Measurements from ENCODE around the gene PYROXD2.
"Not testable (repeated sequence)": the region's sequence is repeated elsewhere in the genome, so short reads cannot be mapped to it uniquely, and the experiment has no call there.

Gene PYROXD2

DNA sequence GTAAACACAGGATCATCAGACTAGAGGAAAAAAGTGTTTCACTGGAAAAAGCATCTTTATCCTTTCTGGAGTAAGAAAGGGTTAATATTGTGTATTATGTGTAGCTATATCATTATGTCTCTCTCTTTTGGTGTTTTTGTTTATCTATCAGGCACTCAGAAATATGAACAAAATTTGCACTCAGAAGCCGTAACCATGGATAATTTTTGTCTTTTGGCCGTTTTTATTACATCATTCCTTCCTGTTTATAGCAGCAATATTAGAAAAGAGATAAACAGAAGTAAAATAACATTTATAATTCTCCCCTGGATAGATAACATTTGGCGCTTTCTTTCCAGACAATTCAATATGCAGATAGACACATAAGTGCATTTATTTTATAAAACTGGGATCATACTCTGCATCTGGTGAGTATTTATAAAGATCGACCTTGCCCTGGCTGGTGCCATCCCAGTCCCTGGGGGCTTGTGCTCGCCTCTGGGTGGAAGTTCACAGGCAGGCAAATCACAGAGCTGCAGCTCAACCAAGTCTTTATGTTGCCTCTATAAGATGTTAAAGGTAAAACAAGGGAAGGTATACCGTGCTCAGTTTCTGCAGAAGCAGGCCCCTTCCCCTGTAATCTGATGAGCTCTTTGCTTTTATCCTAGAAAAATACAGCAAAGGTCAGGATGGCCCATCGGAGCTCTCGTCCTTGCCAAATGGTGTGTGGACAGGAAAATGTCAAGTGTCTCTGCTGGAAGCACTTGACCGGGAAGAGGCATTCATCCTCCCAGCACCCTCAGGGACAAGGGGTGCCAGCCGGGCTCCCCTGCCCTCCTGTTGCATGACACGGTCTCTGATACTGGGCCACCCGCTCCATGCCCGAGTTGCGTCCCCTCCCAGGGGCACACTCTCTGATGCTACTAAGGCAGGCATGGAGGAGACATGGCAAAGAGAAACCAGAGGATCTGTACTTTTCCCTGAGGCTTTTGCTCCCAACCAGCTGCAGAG lies 43.9 kb downstream of the PYROXD2 start:
- in situ Hi-C loops (cut with HindIII; ENCODE audit: low sequenced_read_pairs), result no loop called here

DNA sequence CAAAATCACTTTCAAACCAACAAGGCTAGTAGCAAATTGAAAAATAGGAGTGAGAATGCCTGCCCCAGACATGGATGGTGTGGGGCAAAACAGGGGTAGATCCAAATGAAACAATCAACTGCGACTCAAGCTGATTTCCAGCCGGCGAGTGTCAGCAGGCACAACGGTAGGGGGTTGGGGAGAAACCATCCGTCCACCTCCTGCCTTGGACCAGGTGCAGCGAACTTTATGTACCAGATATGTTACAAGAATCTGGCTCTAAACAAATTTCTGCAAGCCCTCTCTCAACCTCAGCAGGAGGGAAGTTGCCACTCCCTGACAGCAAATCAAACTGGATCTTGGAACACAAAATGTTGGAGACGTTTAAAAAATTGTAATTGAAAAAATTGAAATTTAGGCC lies 45.2 kb downstream of the PYROXD2 start:
- in situ Hi-C loops (cut with HindIII; ENCODE audit: low sequenced_read_pairs), result no loop called here

DNA sequence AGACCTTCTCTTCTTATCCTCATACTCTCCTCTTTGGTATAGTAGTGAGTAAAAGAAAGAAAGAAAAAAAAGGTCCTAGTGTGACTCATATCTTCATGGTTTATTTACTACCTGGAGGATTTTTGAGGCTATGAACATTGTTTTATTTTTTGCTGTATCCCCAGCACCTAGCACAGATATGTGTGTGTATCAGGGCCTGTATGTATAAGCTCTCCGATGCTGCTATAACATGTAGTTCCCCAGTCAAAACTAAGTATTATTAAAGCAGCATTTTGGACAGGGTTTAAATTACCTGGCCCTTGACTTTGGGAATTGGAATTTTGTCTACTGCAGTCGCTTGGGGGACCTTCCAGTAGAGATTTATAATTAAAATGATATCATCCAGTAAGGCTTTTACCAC lies 46.3 kb downstream of the PYROXD2 start:
- in situ Hi-C loops (cut with HindIII; ENCODE audit: low sequenced_read_pairs), result no loop called here

DNA sequence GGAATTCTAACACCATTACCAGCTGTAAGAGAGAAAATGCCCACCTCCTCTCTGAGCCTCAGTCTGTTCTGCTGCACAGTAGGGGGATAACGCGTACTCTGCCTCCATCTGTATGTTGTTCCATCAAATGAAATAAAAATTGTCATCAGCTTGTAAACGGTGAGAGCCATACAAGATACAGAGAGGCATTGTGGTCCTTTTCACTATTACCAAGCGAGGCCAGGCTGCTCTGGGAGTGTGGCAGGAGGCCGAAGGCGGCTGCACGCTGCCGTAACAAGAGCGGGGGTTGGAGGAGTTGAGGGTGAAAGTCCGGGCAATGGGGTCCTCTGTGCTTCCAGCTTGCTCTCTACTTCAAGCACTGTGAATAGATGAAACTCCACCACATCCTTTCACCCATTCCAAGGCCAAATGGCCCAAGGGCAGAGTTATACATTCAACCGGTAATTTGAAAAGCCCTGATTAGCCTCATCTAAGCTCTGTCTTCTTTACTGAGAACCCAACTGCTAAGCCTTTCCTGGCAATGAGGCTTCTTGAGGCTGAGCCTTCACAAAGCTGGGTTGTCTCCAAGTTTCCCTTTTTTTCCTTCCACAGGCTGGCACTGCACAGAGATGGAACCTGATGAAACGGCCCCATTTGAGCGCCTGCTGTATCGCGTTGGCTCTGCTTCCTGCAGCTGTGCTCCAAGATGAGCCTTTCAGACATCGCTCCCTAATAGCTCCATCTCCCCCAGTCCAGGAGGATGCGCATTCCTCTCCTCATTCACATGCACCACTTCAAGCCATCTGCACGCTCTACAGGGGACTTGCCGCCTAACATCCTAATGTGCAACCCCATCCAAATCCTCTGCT lies 47.2 kb downstream of the PYROXD2 start:
- in situ Hi-C loops (cut with HindIII; ENCODE audit: low sequenced_read_pairs), result no loop called here

DNA sequence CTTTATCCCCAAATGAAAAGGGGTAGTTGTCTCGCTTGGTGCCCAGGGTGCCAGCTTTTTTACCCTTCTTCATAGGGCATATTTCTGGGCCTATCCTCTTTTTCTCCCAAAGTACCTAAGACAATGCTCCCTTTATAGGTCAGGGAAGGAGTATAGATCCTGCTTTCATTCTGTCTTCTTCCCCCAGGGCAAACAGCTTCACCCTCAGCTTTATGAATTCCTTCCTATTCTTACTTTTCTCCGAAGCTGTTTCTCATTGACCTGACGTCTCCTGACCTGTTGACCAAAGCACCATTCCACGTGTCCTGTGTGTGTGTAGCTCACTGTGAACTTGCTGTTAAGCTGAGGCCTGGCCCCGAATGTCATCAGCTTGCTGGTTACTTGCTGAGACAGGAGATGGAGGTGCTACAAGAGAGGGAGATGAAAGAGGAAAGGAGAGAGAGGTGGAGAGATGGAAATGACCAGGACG lies 48.9 kb downstream of the PYROXD2 start:
- in situ Hi-C loops (cut with HindIII; ENCODE audit: low sequenced_read_pairs), result no loop called here

DNA sequence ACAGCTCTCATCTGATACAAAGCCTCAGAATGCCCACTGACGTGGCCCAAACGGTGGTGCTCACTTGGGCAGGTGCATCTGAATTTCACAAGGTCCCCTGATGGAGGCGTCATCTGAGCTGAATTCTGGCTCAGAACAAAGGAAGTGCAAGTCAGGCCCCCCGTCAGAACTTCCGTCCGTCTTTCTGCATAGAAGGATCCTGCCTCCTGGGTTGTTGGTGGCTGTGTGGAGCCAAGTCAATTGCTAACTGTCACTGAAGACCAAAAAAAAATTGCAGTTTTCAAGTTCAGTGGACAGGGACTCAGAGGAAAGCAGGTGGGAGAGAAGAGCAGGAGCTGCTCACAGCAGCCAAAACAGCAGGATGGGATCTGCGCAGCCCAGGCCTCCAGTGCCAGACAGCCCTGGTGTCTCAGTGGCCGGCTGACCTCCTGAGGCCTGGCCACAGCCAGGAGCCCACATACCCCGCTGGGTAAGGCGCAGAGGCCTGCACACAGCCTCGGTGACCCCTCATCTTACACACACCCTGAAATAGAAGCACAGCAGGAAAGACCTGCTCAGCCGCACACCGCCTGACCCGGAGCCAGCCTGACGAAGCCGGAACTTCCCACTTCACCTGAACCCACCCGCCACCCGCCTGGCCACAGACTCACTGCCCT lies 49.4 kb downstream of the PYROXD2 start:
- in situ Hi-C loops (cut with HindIII; ENCODE audit: low sequenced_read_pairs), result no loop called here

DNA sequence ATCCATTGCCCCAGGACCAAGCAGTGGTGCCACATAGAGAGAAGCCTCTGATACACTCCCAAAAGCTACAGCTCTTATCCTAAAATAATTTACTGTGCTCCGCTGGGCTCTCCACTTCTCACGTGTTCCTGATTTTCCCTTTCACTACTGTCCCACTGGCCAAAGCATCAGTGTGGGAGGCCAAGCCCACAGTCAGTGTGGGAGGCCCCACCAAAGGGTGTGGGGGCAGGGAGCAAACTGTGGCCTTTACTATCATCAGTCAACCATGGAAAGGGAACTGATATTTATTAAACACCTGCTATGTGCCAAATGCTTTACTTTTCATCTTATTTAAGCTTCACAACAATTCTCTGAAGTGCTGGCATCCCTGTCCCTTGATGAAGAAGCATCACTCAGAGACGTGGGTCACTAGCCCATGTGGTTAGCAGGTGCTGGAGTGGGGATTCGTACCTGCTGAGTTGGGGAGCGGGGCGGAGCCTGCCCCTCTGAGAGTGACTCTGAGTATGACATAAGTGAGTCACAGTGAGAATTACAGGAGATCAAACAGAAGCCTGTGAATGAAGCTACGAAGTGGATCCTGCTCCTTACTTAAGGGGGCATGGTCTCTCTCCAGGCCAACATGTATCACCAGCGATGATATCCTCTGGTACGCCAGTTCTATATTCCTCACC lies 50.4 kb downstream of the PYROXD2 start:
- in situ Hi-C loops (cut with HindIII; ENCODE audit: low sequenced_read_pairs), result no loop called here

DNA sequence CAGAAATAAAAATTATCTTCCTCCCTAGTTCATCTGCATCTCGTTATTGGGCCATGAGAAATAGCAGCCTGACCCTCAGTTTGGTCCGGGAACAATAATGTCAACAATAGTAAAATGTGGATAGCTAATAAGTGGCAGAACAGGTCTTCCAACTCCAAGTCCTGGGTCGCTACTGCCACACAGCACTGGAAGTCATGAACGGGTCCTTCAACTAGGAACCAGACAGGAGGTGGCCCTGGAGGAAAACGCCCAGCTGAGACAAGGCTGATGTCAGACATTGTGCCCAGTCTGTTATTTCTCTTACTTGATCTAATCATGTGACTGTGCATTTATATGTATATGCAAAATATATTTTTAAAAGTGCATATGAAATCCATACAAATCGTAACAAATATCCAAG lies 51.8 kb downstream of the PYROXD2 start:
- in situ Hi-C loops (cut with HindIII; ENCODE audit: low sequenced_read_pairs), result no loop called here

DNA sequence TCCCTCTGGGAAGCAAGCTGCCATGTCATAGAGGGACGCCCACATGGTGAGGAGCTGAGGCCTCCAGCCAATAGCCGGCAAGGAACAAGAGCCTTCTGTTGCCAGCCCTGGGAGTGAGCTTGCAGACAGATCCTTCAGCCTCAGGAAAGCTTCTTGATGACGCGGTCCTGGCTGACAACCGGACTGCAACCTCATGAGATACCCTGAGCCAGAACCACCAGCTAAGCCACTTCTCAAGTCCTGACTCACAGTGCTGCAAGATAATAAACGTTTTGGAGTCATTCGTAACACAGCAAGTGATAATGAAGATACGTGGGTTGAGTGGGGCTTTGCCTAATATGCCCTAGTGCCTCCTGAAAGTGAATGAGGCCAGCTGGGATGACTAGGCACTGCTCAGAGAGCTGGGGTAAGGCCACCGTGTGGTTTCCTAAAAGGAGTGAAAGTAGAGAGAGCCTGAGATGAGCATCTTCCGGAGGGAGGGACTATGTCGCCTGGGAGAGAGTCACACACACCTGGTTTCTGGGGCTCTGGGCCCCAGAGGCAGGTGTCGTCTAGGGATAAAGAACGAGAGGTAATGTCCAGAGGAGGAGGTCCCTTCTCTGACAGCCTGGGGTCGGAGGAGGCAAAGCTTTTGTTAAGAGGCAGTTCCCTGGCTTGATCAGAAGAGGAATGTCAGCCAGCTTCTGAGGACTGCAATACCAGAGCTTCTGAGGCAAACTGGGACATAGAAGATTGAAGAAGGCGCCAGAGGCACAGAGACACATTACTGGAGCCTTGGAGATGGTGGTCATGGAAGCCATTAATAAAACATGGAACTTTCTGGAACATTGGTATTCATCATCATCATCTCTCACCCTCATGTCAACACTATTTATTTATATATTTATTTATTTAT lies 53.6 kb downstream of the PYROXD2 start:
- in situ Hi-C loops (cut with HindIII; ENCODE audit: low sequenced_read_pairs), result no loop called here

DNA sequence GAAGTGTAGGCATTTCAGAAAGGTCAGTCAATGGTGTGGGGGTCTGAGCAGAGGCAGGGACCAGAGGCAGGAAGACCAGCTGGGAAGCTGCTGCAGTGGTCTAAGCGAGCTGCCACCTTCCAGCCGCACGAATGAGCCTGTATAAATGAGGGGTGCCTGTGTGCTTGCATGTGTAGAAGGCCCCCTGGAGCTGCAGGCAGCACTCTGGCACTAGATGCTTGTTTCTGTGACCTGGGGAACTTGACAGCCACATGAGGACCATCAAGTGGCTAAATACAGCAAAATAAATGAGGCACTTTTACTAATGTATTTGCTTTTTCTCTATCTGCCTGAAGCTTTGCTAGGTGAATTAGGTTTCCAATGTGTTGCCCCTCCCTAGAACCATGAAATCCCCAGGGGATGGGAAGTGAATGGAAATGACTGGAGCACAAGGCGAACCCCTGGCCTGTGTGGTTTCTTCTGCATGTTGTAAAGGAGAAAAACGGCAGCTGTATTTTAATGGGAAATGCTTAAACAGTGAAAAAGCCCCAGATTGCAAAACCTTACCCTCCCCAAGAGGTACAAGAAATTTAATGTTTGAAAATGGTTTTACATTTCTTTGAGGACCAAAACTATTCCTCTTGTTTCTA lies 57.7 kb downstream of the PYROXD2 start:
- in situ Hi-C loops (cut with HindIII; ENCODE audit: low sequenced_read_pairs), result no loop called here

DNA sequence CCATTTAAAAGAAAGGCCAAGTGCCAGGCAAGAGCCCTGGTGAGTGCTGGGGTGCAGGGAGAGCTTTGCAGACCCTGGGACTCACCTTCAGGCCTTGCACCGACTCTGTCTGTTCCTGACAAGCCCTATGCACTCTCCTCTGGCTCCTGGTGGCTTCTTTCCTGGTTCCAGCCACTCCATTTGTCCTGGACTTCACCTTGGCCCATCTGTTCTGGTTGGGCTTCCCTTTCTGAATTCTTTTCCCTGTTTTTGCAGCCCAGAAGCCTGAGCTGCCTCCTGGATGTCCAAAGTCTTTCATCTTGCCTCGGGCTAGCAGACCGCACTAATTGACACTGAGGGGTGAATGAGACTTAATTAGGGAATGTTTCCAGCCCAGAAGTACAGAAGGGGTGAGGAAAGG lies 60.5 kb downstream of the PYROXD2 start:
- in situ Hi-C loops (cut with HindIII; ENCODE audit: low sequenced_read_pairs), result no loop called here

DNA sequence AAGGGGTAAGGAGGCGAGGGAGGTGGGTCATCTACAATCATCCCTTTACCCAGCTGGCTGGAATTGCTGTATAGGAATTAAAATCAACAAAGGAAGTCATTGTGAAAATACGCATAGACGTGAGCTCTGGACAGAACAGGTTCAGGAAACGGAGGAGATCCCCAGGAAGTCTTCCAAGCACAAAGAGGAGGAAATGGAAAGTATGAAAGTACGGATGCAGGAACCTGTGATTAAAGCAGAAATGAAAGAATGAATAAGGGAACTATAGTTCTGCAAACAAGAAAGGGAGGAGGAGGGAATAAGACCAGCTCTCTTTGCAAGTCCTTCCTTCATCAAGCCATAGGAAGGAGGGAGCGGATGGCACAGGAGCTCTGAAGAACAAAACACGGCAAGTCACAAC lies 61.8 kb downstream of the PYROXD2 start:
- in situ Hi-C loops (cut with HindIII; ENCODE audit: low sequenced_read_pairs), result no loop called here

DNA sequence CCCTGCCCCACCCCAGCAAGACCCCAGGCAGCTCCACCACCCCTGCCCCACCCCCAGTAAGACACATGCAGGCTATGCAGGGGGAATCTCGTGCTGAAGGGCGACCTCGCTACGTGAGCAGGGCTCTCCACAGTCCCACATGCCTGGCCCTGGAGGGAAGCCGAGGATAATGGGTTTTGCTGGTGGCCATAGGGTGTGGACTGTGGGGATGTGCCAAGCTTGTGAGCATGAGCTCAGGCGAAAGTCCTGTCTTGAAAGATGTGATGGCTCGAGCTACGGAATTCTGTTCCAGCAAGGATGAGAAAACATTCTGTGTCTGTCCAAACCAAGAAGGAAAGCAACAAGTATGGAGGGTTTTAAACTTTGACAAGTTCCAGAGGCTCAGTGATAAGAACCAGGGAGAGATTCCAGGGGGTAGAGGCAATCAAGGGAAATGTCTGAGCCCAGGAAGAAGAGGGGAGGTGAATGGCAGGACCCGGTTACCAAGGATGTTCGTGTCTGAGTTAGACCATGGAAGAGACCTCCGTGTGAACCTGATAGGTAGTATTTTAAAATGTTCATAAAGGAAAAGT lies 63.1 kb downstream of the PYROXD2 start:
- in situ Hi-C loops (cut with HindIII; ENCODE audit: low sequenced_read_pairs), result no loop called here

DNA sequence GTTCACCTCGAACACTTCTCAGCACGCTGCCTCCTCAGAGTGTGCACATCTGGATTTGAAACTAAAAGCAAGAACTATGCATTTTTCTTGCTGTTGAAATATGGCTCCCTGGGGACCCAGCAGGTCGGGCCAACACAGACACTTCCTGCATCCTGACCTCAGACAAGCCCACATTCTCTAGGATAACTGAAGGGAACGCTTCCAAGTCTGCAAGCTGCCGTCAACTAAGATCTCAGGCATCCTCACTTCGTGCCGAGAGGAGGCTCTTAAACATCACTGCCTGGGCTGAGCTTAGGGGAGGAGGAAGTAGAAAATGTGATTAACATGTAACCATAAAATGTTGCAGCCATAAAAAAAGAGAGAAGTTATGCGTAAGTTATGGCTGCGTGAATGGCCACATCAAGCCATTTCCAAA lies 65.5 kb downstream of the PYROXD2 start:
- in situ Hi-C loops (cut with HindIII; ENCODE audit: low sequenced_read_pairs), result no loop called here

DNA sequence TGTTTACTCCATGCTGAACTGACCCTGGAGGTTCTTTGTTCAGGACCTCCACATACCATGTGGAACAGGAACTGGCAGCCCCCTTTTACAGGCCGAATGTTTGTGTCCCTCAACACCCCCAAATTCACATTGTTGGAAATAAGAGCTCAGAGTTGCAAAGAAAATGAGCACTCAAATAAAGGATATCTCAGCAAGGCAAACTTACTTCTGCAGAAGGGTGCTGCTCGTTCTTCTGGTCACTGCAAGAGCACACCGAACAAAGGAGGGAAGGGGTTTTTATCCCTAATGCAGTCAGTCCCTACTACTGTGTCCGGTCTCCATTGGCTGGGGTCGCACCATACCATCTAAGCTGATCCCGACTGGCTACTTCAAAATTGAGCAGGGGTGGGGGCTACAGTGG lies 68.1 kb downstream of the PYROXD2 start:
- in situ Hi-C loops (cut with HindIII; ENCODE audit: low sequenced_read_pairs), result no loop called here

DNA sequence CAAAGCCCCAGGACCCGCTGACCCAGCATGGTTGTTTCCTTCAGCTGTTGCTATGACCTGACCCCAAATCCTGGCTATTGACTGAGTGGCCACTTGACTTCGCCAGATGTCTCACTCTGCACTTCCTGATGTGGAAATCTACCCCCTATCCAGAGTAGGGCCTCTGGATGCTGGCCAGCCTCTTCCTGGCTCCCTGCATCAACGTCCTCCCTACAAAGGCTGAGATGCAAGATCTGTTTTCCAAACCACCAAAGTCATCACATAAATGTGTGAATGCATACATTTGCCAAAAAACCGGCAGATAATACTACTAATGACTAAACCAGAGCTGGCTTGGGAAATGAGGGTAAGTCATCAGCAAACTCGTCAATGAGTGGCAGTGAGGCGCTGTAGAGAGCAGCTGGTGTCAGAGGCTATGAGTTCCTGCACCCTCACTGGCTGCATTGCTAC lies 70.4 kb downstream of the PYROXD2 start:
- in situ Hi-C loops (cut with HindIII; ENCODE audit: low sequenced_read_pairs), result no loop called here

DNA sequence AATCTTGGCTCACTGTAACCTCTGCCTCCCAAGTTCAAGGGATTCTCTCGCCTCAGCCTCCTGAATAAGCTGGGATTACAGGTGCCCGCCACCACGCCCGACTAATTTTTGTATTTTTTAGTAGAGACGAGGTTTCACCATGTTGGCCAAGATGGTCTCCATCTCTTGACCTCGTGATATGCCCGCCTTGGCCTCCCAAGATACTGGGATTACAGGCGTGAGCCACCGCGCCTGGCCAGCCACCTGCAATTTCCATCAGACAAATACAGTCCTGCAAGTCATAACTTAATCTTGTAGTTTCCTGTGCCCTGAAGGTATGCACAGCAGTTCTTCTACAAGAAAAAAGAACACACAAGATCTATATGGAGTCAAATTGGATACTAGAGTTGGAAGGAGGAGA lies 73.3 kb downstream of the PYROXD2 start:
- in situ Hi-C loops (cut with HindIII; ENCODE audit: low sequenced_read_pairs), result not testable (repeated sequence)

DNA sequence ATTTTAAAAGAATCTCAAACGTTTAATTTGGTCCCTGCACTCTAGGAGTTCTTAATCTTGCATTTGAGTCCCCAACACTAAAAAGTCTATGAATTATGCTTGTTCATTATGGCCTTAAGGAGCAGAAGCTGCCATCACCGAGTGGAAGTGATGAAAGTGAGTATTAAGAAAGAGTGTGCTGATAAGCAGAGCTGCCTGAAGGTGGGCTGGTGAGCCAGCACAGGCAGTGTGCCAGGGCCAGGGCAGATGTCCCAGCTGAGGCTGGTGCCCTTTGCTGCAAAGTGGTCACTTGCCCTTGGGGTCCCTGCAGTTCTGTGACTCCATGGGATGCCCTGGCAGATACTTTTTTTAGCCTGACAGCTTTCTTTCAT lies 74.1 kb downstream of the PYROXD2 start:
- in situ Hi-C loops (cut with HindIII; ENCODE audit: low sequenced_read_pairs), result no loop called here
